ENCODE results near the gene PARP3.
A peak's percentile ranks its signal among the peaks of the same experiment; 100 is the strongest.

Gene PARP3

GRCh38 chr3:51963951-51964451 is 21.8 kb downstream of the PARP3 start:
- no peak overlapping the region for H3K4me3 ChIP-seq (ENCODE audit: low read depth, low read length)
- no peak for TF ChIP-seq CTCF (IDR thresholded peaks at IDR 0.05; ENCODE audit: borderline replicate concordance, insufficient read depth, low read depth, low read length)

GRCh38 chr3:51964521-51964920 is 22.4 kb downstream of the PARP3 start:
- H3K4me3 ChIP-seq (ENCODE audit: low read depth, low read length) = no peak overlapping the region
- TF ChIP-seq CTCF (IDR thresholded peaks at IDR 0.05; ENCODE audit: borderline replicate concordance, insufficient read depth, low read depth, low read length) = no peak

DNA sequence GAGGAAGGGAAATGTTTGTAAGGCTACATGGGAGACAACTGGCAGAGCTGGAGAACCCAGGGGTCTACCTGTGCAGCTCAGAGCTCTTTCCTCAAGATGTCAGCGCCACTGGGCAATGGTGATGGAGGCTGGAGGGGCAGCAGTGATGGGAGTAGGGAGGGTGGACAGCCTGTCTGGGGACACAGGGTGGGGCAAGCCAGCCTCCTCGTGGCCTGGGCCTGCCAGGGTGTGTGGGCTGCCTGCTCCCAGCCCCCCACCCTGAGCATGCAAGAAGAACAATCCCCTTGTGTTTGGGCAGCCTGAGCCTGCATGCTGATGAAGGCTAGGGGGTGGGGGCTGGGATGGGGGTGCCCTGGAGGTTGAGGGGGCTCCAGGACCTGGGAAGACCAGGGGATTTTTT is 23.9 kb downstream of the PARP3 start:
- H3K4me3 ChIP-seq (ENCODE audit: low read depth, low read length) = no peak overlapping the region
- TF ChIP-seq CTCF (IDR thresholded peaks at IDR 0.05; ENCODE audit: borderline replicate concordance, insufficient read depth, low read depth, low read length) = no peak

GRCh38 chr3:51966486-51966885 is 24.3 kb downstream of the PARP3 start:
- no peak overlapping the region for H3K4me3 ChIP-seq (ENCODE audit: low read depth, low read length)
- no peak for TF ChIP-seq CTCF (IDR thresholded peaks at IDR 0.05; ENCODE audit: borderline replicate concordance, insufficient read depth, low read depth, low read length)

- H3K4me3 ChIP-seq (ENCODE audit: low read depth, low read length) = peak overlapping the region; percentile 62
- no peak for TF ChIP-seq CTCF (IDR thresholded peaks at IDR 0.05; ENCODE audit: borderline replicate concordance, insufficient read depth, low read depth, low read length)
Observed at GRCh38 chr3:51966922-51967383, 24.8 kb downstream of the PARP3 start.

- H3K4me3 ChIP-seq (ENCODE audit: low read depth, low read length) = peak within 1 kb of the TSS; percentile 62
- TF ChIP-seq CTCF (IDR thresholded peaks at IDR 0.05; ENCODE audit: borderline replicate concordance, insufficient read depth, low read depth, low read length) = no peak
Observed at GRCh38 chr3:51967384-51968169, 25.4 kb downstream of the PARP3 start, which contains the start of gene PCBP4. PCBP4 (minus strand) TSS chr3:51967454; CDS start chr3:51961240, 6,214 bp downstream.

Measured in GM12875 (cell line).